AG10803 (cell line): ENCODE results near the gene NKD1.

Experiments used
- DNase-seq: peaks from one replicate; pipeline ENCODE4 v3.0.0; 2010; ENCODE audit warnings: low read depth
- H3K4me3 ChIP-seq: 2 replicates; pipeline ENCODE4 v1.5.1; 2011; ENCODE audit warnings: mild to moderate bottlenecking, low read length, control low read depth
- CTCF ChIP-seq: conservative IDR thresholded peaks from 2 replicates; pipeline ENCODE4 v1.5.1; 2011; ENCODE audit warnings: mild to moderate bottlenecking, low read length, control low read depth, inconsistent platforms

Gene NKD1

GRCh38 chr16:50528820-50529219 is 19.4 kb upstream of the NKD1 start:
- TF ChIP-seq CTCF: no peak
- no peak for DNase-seq
- no peak overlapping the region for H3K4me3 ChIP-seq

- DNase-seq: no peak
- no peak for TF ChIP-seq CTCF
- no peak overlapping the region for H3K4me3 ChIP-seq
Observed at GRCh38 chr16:50529334-50529733, 18.9 kb upstream of the NKD1 start.

GRCh38 chr16:50530277-50531236 is 17.6 kb upstream of the NKD1 start:
- no peak for TF ChIP-seq CTCF
- H3K4me3 ChIP-seq: no peak overlapping the region
- DNase-seq: no peak

- TF ChIP-seq CTCF: no peak
- no peak for DNase-seq
- H3K4me3 ChIP-seq: no peak overlapping the region
Observed at GRCh38 chr16:50531359-50531758, 16.8 kb upstream of the NKD1 start.

GRCh38 chr16:50531901-50532300 is 16.3 kb upstream of the NKD1 start:
- no peak for TF ChIP-seq CTCF
- DNase-seq: no peak

GRCh38 chr16:50532576-50532975 is 15.6 kb upstream of the NKD1 start:
- TF ChIP-seq CTCF: no peak
- no peak overlapping the region for H3K4me3 ChIP-seq
- DNase-seq: no peak

More at GRCh38 chr16:50531901-50532300, 16.3 kb upstream of the NKD1 start:
- no peak overlapping the region for H3K4me3 ChIP-seq

- TF ChIP-seq CTCF: no peak
- no peak for DNase-seq
- H3K4me3 ChIP-seq: no peak overlapping the region
Observed at GRCh38 chr16:50533317-50533716, 14.9 kb upstream of the NKD1 start.
